ENCODE data around the gene PRKG1.

PRKG1 gene

GRCh38 chr10:51606825-51607462 is 532.7 kb downstream of the PRKG1 start:
- DNase-seq = no peak
- H3K9me3 Mint-ChIP-seq = no peaks in the 10 kb centered on the region
- no peak overlapping the region for H3K4me3 Mint-ChIP-seq
- no peaks in the 10 kb centered on the region for H3K4me1 Mint-ChIP-seq (ENCODE audit: low read depth)
- H3K27me3 Mint-ChIP-seq = peaks cover 7% of the 10 kb centered on the region
- H3K27ac Mint-ChIP-seq = no peak overlapping the region
- H3K36me3 Mint-ChIP-seq (ENCODE audit: low read depth) = no peaks in the 10 kb centered on the region

DNA sequence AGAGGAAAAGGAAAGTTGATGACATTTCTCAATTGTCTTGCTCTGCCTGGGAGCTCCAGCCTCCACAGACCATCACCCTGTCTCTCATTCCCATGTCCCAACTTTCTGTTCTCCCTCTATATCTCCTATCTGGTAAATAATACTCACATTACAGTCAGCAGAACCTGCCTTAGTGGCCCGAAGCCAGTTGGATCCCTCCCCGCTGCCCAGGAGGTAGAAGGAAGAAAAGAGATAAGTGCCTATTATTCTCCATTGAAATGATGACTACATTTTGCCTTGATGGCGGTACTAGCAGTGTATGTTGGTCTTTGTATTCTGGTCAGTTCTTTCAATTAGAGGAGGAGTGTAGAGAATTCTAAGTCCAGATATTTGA is 533.2 kb downstream of the PRKG1 start:
- DNase-seq = no peak
- no peaks in the 10 kb centered on the region for H3K36me3 Mint-ChIP-seq (ENCODE audit: low read depth)
- H3K9me3 Mint-ChIP-seq = no peaks in the 10 kb centered on the region

DNA sequence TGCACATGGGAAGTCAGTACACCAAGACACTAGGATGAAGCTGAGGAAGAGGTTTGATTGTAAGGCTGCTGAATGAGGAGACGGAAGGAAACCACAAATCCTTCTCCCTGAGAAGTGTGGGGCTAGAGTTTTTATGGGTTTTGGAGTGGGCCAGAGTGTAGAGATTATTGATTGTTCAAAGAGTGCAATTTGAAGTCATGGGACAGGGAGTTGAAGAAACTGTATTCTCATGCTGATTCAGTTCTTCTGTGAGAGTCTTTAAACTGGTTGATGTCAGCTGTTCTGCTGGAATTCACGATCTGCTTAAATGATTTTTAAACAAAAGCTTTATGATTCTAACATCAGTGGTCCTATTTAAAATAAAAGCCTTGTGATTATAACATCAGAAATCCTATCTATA is 533.9 kb downstream of the PRKG1 start:
- no peaks in the 10 kb centered on the region for H3K36me3 Mint-ChIP-seq (ENCODE audit: low read depth)
- no peaks in the 10 kb centered on the region for H3K4me1 Mint-ChIP-seq (ENCODE audit: low read depth)
- no peak for DNase-seq
- no peak overlapping the region for H3K4me3 Mint-ChIP-seq
- H3K9me3 Mint-ChIP-seq = no peaks in the 10 kb centered on the region
- peaks cover 7% of the 10 kb centered on the region for H3K27me3 Mint-ChIP-seq
- H3K27ac Mint-ChIP-seq = no peak overlapping the region

More for the DNA sequence above, 533.2 kb downstream of the PRKG1 start:
- Mint-ChIP-seq H3K4me1 (ENCODE audit: low read depth) (no peaks in the 10 kb centered on the region), H3K27ac (no peak overlapping the region), H3K4me3 (no peak overlapping the region), H3K27me3 (peaks cover 7% of the 10 kb centered on the region)

DNA sequence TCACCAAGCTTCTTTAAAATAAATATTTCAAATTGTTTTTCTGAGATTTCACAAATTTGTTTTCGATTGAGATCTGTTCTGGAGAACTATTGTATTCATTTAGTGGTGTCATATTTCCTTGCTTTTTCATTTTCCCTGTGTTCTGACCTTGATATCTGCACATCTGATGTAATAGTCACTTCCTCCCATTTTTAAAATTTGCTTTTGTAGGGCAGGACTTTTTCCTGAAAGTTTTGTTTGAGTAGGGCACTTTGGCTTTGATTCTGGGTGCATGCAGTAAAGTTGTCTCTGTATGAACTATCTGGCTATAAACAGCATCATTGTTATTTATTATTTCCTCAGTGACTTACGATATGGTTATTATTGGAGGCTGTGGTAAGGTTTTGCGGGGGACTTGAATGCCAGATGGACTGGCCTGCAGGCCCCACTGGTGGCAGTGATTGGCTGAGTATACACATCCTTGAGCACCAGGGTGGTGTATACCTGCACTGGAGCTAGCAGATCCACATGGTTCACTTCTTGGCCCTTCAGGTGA is 541.5 kb downstream of the PRKG1 start:
- Mint-ChIP-seq H3K9me3 (peaks cover 6% of the 10 kb centered on the region), H3K27me3 (no peaks in the 10 kb centered on the region), H3K4me1 (ENCODE audit: low read depth) (no peaks in the 10 kb centered on the region), H3K36me3 (ENCODE audit: low read depth) (no peaks in the 10 kb centered on the region), H3K27ac (no peak overlapping the region), H3K4me3 (no peak overlapping the region)
- no peak for DNase-seq

DNA sequence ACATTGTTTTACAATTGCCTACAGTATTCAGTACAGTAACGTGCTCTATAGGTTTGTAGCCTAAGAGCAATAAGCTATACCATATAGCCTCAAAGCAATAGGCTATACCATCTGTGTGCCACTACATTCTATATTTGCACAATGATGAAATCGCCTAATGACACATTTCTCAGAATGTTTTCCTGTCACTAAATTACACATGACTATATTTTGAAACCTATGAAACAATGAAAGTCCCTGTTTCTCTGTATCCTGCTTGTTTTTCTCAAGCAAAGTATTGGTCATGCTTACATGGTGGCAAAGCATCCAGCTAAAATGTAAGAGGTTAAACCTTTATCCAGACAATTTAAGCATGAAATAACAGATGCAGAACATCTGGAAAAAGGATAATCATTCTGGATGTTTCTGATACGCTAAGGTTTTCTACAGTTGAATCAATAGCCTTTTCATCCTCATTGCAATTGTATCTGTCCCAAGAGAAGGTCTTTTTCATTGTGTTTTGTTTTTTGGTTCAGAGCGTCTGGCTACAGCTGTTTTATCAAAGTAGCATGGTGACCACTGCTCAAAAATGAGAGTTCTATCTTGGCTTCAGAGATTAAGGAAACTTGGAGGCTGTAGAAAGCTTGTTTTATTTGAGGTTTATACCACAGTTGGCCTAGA is 543.4 kb downstream of the PRKG1 start:
- H3K4me1 Mint-ChIP-seq (ENCODE audit: low read depth) = no peaks in the 10 kb centered on the region
- no peaks in the 10 kb centered on the region for H3K36me3 Mint-ChIP-seq (ENCODE audit: low read depth)
- H3K27me3 Mint-ChIP-seq = no peaks in the 10 kb centered on the region

GRCh38 chr10:51619365-51619764 is 545.1 kb downstream of the PRKG1 start:
- Mint-ChIP-seq H3K27ac (no peak overlapping the region), H3K36me3 (ENCODE audit: low read depth) (no peaks in the 10 kb centered on the region), H3K4me1 (ENCODE audit: low read depth) (no peaks in the 10 kb centered on the region), H3K9me3 (peaks cover 3% of the 10 kb centered on the region), H3K27me3 (peaks cover 3% of the 10 kb centered on the region), H3K4me3 (no peak overlapping the region)
- DNase-seq = no peak

More for the DNA sequence above, 543.4 kb downstream of the PRKG1 start:
- H3K9me3 Mint-ChIP-seq = peaks cover 6% of the 10 kb centered on the region
- DNase-seq = no peak
- H3K27ac Mint-ChIP-seq = no peak overlapping the region
- no peak overlapping the region for H3K4me3 Mint-ChIP-seq

DNA sequence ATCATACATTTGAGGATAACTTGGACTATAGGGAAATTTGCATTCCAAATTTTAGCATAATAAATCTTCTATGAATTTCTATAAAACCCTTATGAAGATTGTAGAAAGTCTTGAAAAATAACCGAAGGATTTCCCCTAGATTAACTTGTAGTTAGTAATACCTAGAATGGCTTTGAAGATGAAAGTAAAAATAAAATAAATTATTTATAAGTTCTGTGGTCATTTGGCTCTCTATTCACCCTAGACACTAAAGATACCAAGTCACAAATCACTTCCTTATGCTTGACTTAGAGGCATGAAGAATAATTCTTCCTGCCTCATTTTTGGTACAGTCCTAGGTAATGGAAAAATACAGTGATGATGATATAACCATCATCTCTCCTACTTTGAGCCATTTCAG is 545.8 kb downstream of the PRKG1 start:
- Mint-ChIP-seq H3K27ac (no peak overlapping the region), H3K4me1 (ENCODE audit: low read depth) (no peaks in the 10 kb centered on the region), H3K36me3 (ENCODE audit: low read depth) (no peaks in the 10 kb centered on the region), H3K9me3 (no peaks in the 10 kb centered on the region), H3K4me3 (no peak overlapping the region), H3K27me3 (peaks cover 3% of the 10 kb centered on the region)
- no peak for DNase-seq

GRCh38 chr10:51624013-51624412 is 549.7 kb downstream of the PRKG1 start:
- Mint-ChIP-seq H3K27ac (no peak overlapping the region), H3K4me3 (no peak overlapping the region), H3K4me1 (ENCODE audit: low read depth) (no peaks in the 10 kb centered on the region), H3K9me3 (no peaks in the 10 kb centered on the region), H3K36me3 (ENCODE audit: low read depth) (no peaks in the 10 kb centered on the region), H3K27me3 (peaks cover 3% of the 10 kb centered on the region)
- DNase-seq = no peak

DNA sequence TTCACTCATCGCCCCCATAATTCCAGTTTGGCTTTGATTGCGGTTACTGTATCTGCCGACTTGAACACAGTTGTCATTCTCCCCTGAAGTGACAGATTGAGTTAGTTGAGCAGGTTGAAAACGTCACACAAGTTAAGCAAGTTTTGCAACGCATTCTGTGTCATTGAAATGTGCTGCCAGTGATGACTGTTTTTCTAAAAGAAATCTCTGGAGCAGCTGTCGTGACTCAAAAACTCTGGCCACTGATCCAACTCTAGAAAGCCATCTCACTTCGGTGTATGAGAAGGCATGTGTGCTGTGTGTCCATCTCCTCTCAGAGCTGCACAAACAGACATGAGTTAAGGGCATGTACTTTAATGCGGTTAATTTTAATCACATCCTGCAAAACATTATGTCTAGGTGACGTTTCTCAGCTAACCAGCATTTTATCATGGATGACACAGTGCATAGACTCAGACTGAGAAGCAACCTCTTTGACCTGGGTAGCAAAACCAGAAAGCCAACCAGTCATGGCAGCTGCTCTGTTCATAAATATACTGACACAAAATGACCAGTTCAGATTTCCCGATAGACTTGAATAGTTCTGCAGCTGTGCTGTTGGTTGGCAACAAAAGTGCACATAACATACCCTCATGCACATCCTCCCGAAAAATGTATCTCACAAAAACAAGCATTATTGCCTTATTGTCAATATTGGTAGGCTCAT is 555.8 kb downstream of the PRKG1 start:
- no peak overlapping the region for H3K27ac Mint-ChIP-seq
- DNase-seq = no peak
- no peaks in the 10 kb centered on the region for H3K36me3 Mint-ChIP-seq (ENCODE audit: low read depth)
- H3K9me3 Mint-ChIP-seq = no peaks in the 10 kb centered on the region
- H3K4me1 Mint-ChIP-seq (ENCODE audit: low read depth) = no peaks in the 10 kb centered on the region
- H3K27me3 Mint-ChIP-seq = peaks cover 7% of the 10 kb centered on the region
- no peak overlapping the region for H3K4me3 Mint-ChIP-seq

DNA sequence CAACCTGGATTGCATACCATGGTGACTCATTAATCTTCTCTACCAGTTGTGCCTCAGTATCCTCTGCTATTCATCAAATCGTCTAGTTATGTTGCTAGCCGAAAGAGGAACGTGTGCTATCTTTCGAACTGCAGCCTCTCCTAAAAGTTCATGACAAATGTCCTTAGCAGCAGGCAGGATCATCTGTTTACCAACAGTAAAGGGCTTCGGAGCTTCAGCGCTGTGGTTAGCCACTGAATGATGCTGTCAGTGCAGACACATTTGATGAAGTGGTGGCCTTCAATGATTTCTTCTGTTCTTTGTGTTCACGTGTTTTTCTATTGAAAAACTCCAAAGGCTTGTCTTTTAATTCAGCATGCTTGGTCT is 556.3 kb downstream of the PRKG1 start:
- no peak for DNase-seq
- no peak overlapping the region for H3K27ac Mint-ChIP-seq
- H3K4me1 Mint-ChIP-seq (ENCODE audit: low read depth) = no peaks in the 10 kb centered on the region
- H3K27me3 Mint-ChIP-seq = peaks cover 10% of the 10 kb centered on the region
- H3K4me3 Mint-ChIP-seq = no peak overlapping the region
- H3K9me3 Mint-ChIP-seq = no peaks in the 10 kb centered on the region
- H3K36me3 Mint-ChIP-seq (ENCODE audit: low read depth) = no peaks in the 10 kb centered on the region

GRCh38 chr10:51635436-51635835 is 561.1 kb downstream of the PRKG1 start:
- no peaks in the 10 kb centered on the region for H3K4me1 Mint-ChIP-seq (ENCODE audit: low read depth)
- no peak overlapping the region for H3K4me3 Mint-ChIP-seq
- no peaks in the 10 kb centered on the region for H3K36me3 Mint-ChIP-seq (ENCODE audit: low read depth)
- DNase-seq = no peak
- H3K9me3 Mint-ChIP-seq = no peaks in the 10 kb centered on the region
- H3K27ac Mint-ChIP-seq = no peak overlapping the region
- H3K27me3 Mint-ChIP-seq = peaks cover 10% of the 10 kb centered on the region

DNA sequence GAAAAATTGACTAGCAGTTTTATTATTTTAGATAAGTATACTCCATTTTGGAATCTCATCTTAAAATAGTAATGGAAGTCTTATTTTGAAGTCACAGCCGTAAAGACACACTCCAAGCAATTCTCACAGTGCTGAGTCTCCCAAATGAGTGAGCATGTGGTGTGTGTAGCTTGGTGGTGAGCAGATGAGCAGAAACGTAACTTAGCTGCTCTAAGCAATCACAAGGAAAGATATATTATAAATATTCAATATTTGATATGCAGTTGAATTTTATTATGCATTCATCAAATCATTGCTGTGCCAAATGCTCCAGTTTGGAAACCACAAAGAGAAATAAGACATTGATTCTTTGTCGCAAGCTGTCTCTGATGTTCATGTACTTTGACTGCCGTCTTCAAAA is 563.9 kb downstream of the PRKG1 start:
- no peak overlapping the region for H3K4me3 Mint-ChIP-seq
- no peaks in the 10 kb centered on the region for H3K4me1 Mint-ChIP-seq (ENCODE audit: low read depth)
- DNase-seq = no peak
- H3K9me3 Mint-ChIP-seq = no peaks in the 10 kb centered on the region
- H3K27ac Mint-ChIP-seq = no peak overlapping the region
- H3K36me3 Mint-ChIP-seq (ENCODE audit: low read depth) = no peaks in the 10 kb centered on the region
- H3K27me3 Mint-ChIP-seq = peaks cover 13% of the 10 kb centered on the region

GRCh38 chr10:51638737-51639136 is 564.5 kb downstream of the PRKG1 start:
- no peaks in the 10 kb centered on the region for H3K36me3 Mint-ChIP-seq (ENCODE audit: low read depth)
- H3K9me3 Mint-ChIP-seq = no peaks in the 10 kb centered on the region
- H3K27me3 Mint-ChIP-seq = peaks cover 14% of the 10 kb centered on the region
- no peak overlapping the region for H3K4me3 Mint-ChIP-seq
- H3K4me1 Mint-ChIP-seq (ENCODE audit: low read depth) = no peaks in the 10 kb centered on the region
- no peak for DNase-seq
- no peak overlapping the region for H3K27ac Mint-ChIP-seq

- Mint-ChIP-seq H3K36me3 (ENCODE audit: low read depth) (no peaks in the 10 kb centered on the region), H3K4me3 (no peak overlapping the region), H3K27me3 (peaks cover 16% of the 10 kb centered on the region), H3K9me3 (no peaks in the 10 kb centered on the region), H3K27ac (no peak overlapping the region), H3K4me1 (ENCODE audit: low read depth) (no peaks in the 10 kb centered on the region)
- DNase-seq = no peak
These were observed 566.0 kb downstream of the PRKG1 start for GRCh38 chr10:51640120-51640819.
